Measurements from ENCODE around the gene ATXN10.

The ATXN10 gene

DNA sequence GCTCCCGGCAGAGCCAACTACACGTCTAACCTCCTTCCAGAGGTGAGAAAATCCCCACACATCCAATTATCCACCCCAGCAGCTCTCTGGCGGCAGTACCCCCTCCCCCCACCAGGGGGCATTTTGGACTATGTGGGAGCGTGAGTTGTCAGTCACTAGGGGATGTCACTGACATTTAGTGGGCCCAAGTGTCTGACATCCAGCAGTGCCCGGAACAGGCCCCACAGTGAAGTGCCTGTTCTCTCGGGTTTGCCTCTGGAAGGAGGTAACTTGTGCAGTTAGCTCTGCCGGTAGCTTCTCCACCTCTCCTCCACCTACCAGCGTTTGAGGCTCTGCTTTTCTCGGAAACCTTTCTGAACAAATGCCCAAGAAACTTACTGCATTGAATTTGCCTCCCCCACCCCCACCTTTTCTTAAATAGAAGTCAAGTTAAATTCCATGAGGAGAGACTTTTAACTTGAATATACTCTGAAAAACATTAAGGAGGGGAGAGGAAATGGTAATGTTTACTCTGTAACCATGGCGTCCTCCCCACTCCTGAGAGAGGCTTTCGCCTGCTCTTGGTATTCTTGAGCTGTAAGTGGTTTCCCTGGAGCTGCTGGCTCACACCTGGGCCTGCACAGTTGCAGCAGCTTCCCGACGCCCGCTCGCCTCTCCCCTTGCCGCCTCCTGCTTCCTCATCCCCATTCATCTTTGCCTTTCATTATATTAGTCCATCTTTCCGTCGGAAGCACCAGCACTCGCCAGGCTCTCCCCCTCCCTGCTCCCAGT, 192.5 kb downstream of the ATXN10 start:
- TF ChIP-seq, protein P1, sequence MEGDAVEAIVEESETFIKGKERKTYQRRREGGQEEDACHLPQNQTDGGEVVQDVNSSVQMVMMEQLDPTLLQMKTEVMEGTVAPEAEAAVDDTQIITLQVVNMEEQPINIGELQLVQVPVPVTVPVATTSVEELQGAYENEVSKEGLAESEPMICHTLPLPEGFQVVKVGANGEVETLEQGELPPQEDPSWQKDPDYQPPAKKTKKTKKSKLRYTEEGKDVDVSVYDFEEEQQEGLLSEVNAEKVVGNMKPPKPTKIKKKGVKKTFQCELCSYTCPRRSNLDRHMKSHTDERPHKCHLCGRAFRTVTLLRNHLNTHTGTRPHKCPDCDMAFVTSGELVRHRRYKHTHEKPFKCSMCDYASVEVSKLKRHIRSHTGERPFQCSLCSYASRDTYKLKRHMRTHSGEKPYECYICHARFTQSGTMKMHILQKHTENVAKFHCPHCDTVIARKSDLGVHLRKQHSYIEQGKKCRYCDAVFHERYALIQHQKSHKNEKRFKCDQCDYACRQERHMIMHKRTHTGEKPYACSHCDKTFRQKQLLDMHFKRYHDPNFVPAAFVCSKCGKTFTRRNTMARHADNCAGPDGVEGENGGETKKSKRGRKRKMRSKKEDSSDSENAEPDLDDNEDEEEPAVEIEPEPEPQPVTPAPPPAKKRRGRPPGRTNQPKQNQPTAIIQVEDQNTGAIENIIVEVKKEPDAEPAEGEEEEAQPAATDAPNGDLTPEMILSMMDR (conservative IDR thresholded peaks at IDR 0.05) = peak; percentile 97
- TF ChIP-seq ZFX (IDR thresholded peaks at IDR 0.05) = no peak

DNA sequence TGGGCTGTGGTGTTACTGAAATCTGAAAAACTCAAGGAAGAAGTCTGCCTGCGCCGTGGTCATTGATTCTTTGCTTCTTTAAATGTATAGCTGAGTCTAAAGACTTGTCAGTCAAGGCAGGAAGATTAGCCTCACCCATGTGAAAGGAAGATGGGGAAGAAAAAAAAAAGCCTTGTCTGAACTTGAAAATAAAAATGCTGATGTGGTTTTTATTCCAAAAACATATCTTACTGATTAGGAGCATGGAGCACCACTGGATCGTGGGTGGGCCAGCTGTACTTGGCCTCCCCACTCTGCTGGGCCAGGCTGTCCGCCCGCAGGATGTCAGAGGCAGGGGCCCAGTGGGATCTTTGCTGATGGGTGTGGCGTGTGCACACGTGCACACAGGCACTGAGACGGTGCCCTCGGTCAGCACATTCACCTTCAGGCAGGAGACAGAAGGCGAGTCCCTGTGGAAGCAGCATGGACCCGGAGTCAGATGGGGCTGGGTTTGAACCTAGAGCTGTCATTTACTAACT, 193.4 kb downstream of the ATXN10 start:
- H3K27ac ChIP-seq = no peak overlapping the region
- TF ChIP-seq, protein P1 (conservative IDR thresholded peaks at IDR 0.05) = no peak
- TF ChIP-seq ZFX (IDR thresholded peaks at IDR 0.05) = no peak

More for the DNA sequence above, 192.5 kb downstream of the ATXN10 start:
- H3K27ac ChIP-seq = no peak overlapping the region

DNA sequence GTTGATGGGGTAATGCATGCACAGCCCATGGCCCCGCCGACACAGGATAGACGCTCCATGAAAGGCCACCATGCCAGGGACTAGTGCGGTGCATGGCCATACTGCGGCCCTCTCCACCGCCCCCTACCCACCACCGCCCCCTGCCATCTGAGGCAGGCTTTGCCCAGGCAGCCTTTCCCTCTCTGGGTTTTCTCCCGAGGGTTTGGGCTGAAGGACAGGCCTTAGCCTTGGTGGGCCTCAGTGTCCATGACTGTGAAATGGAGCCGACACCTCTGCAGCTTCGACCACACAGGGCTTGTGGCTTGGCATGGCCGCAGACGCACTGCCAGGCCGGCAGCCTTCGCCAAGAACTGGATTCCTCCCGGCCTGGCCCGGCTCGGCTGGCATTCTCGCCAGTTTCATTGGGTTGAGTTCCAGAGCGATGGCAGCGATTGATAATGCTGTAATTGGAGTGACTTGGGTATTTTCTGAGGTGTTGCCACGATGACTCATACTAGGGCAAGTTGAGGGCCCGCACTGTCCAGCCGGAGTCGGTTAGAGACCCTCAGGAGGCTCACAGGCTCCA, 194.0 kb downstream of the ATXN10 start:
- no peak overlapping the region for H3K27ac ChIP-seq
- TF ChIP-seq, protein P1 (conservative IDR thresholded peaks at IDR 0.05) = no peak
- no peak for TF ChIP-seq ZFX (IDR thresholded peaks at IDR 0.05)

DNA sequence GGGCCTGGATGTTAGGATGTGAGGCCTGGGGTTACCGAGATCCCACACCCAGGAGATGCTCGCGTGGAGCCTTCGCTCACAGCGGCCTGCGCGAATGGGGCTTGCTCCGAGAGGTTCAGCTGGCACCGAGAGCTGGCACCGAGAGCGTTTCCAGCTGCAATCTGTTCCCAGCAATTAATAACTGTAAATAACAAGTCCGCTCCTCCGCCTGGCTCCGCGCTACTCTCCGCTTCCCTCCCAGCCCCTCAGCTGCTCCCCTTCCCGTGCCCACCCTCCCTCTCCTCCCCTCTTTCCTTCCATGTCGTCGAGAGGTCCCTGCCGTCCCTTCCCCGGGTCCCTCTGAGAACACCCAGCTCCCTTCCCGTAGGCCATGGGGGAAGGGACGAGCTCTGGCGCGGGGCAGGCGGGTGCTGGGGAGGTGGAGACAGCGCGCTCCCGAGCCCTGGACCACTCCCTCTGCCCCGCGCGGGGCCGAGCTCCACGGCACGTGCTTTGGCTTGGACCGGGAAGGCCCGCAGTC, 194.6 kb downstream of the ATXN10 start:
- H3K27ac ChIP-seq = no peak overlapping the region
- TF ChIP-seq, protein P1 (conservative IDR thresholded peaks at IDR 0.05) = no peak
- TF ChIP-seq ZFX (IDR thresholded peaks at IDR 0.05) = no peak

DNA sequence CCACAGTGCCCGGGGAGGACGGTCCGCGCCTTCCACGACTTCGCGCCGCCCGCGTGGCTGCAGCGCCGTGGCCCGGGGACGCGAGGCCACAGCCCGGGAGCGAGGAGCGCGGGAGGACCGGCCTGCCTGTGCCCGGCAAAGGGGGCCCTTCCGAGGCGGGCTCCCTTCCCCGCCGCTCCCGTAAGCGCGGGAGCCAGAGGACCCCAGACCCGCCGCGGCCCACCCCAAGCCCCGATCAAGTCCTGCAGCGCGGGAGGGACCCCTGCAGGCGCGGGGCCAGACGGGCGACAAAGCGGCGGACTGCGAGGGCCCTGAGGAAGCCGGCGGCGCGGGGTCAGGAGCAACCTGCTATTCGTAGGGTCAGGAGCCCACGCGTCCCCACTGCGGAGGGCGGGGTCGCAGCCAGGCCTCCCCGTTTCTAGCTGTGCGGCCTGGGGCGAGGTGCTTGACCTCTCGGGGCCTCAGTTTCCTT, 195.0 kb downstream of the ATXN10 start:
- no peak overlapping the region for H3K27ac ChIP-seq
- no peak for TF ChIP-seq ZFX (IDR thresholded peaks at IDR 0.05)
- TF ChIP-seq, protein P1 (conservative IDR thresholded peaks at IDR 0.05) = no peak

DNA sequence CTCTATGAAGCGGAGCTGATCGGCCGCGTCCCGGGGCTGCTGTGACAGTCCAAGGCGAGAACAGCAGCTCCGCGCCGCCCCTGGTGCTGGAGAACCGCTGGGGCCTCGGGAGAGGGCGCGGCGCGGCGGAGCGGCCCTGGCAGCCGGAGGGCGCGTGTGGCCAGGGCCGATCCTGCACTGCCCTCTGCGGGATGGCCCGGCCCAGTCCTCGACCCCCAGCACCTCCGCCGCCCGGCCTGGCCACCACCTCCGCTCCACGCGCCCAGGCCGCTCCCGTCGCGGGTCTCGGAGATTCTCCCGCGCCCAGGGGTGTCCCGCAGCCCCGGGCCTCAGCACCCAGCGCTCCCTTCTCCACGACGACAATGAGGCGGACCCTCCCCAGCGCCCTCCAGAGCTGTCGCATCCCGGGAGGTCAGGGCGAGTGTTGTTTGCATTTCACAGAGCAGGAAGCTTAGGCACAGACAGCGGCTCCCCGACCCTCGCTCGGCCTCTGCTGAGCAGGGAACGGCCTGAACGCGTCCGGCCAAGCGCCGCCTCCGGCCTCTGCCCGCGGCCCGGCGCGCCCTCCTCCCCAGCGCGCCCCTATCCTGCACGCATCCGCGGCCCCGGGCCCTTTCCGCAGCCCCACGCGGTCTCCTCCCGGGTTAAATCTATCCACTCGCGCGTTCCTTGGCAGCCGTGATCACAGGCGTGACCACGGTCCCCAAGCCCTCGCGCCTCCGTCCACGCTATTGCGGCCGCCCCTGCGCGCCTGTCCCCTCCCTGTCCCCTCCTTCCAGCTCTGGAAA, 195.7 kb downstream of the ATXN10 start:
- TF ChIP-seq, protein P1 (conservative IDR thresholded peaks at IDR 0.05) = no peak; the same call in 1 of the 2 replicates
- TF ChIP-seq ZFX (IDR thresholded peaks at IDR 0.05) = no peak
- H3K27ac ChIP-seq = no peak overlapping the region
